ENCODE results near the gene ANKRD2. TPM values are rescaled to one million over a fixed set of nuclear protein-coding genes. Genes with fewer than 3 reads are reported as not detected.
"Not testable (repeated sequence)": the region's sequence is repeated elsewhere in the genome, so short reads cannot be mapped to it uniquely, and the experiment has no call there.

The ANKRD2 gene
- total RNA-seq = 1 to 10 TPM in 1 of 4 donors, not detected in 3; 2.7 TPM

- no peak for TF ChIP-seq CTCF (IDR thresholded peaks at IDR 0.05)
- ATAC-seq (ENCODE audit: low FRiP score) = peak; percentile 51
- DNase-seq (ENCODE audit: low spot score) = peak; percentile 57
Observed at GRCh38 chr10:97572214-97572989, at the start of gene ANKRD2. ANKRD2 (plus strand) TSS chr10:97572779; CDS start chr10:97572789, 10 bp downstream.

GRCh38 chr10:97522937-97523336 lies 49.6 kb upstream of the ANKRD2 start:
- no peak for DNase-seq (ENCODE audit: low spot score)
- ATAC-seq (ENCODE audit: low FRiP score) = no peak
- TF ChIP-seq CTCF (IDR thresholded peaks at IDR 0.05) = no peak

- DNase-seq (ENCODE audit: low spot score) (no peak), ATAC-seq (ENCODE audit: low FRiP score) (no peak)
- no peak for TF ChIP-seq CTCF (IDR thresholded peaks at IDR 0.05)
Observed at GRCh38 chr10:97525086-97525485, 47.5 kb upstream of the ANKRD2 start.

GRCh38 chr10:97525683-97526110 lies 46.9 kb upstream of the ANKRD2 start:
- ATAC-seq (ENCODE audit: low FRiP score) = no peak
- no peak for TF ChIP-seq CTCF (IDR thresholded peaks at IDR 0.05)
- no peak for DNase-seq (ENCODE audit: low spot score)

GRCh38 chr10:97528876-97529275 lies 43.7 kb upstream of the ANKRD2 start:
- DNase-seq (ENCODE audit: low spot score); ATAC-seq (ENCODE audit: low FRiP score): not testable (repeated sequence)

GRCh38 chr10:97529685-97530465 lies 42.7 kb upstream of the ANKRD2 start:
- DNase-seq (ENCODE audit: low spot score) = no peak
- ATAC-seq (ENCODE audit: low FRiP score) = no peak
- no peak for TF ChIP-seq CTCF (IDR thresholded peaks at IDR 0.05)

GRCh38 chr10:97531401-97531986 lies 41.1 kb upstream of the ANKRD2 start:
- ATAC-seq (ENCODE audit: low FRiP score) (peak; percentile 19), DNase-seq (ENCODE audit: low spot score) (no peak)
- no peak for TF ChIP-seq CTCF (IDR thresholded peaks at IDR 0.05)
